PC-3 (cell line): ENCODE measurements around the gene CPT1A. TPM values are rescaled to one million over a fixed set of nuclear protein-coding genes. Genes with fewer than 3 reads are reported as not detected.

ENCODE experiments used
- ATAC-seq: fragments of 200-7000 bp; cut with Tn5 transposase; 2 replicates; pipeline ENCODE4 v1.9.1; 2020; ENCODE audit warnings: mild to moderate bottlenecking, moderate library complexity
- BruUV-seq: library from RNA; stranded (reverse); fragments of 400-500 nt; replicated peaks from 2 replicates; lab custom pipeline; 2021; lab: Mats Ljungman, UMichigan
- CTCF ChIA-PET: fragments of 300-600 bp; sonication (Branson Sonifier 250); formaldehyde crosslinking; loops from one replicate; lab custom pipeline; 2022; ENCODE audit warnings: antibody characterized with exemption; lab: Charles Lee
- POLR2A ChIA-PET: fragments of 300-600 bp; sonication (Branson Sonifier 250); formaldehyde crosslinking; loops from one replicate; lab custom pipeline; 2022; ENCODE audit warnings: antibody characterized with exemption; ENCODE audit not compliant: unreplicated experiment; lab: Charles Lee
- DNase-seq: peaks from one replicate; pipeline ENCODE4 v3.0.0-alpha.2; 2015
- H2AFZ ChIP-seq: fragments of 300-600 bp; sonication (generic); 2 replicates; pipeline ENCODE4 v1.6.0; 2016; ENCODE audit warnings: antibody characterized with exemption, low read length
- H3F3A ChIP-seq: fragments of 300-600 bp; sonication (generic); one replicate; pipeline ENCODE4 v1.6.0; 2017; ENCODE audit warnings: antibody characterized with exemption, low read length, control low read depth, mild to moderate bottlenecking; ENCODE audit not compliant: unreplicated experiment
- H3K27ac ChIP-seq: fragments of 300-600 bp; sonication (generic); 2 replicates; pipeline ENCODE4 v1.5.1; 2016; ENCODE audit warnings: mild to moderate bottlenecking, low read length
- H3K27me3 ChIP-seq: fragments of 300-600 bp; sonication (generic); 2 replicates; pipeline ENCODE4 v1.6.1; 2016; ENCODE audit warnings: low read length, mixed read lengths
- H3K36me3 ChIP-seq: fragments of 300-600 bp; sonication (generic); 2 replicates; pipeline ENCODE4 v1.6.1; 2016; ENCODE audit warnings: low read depth, mixed run types, low read length, mixed read lengths
- H3K4me1 ChIP-seq: fragments of 300-600 bp; sonication (generic); 2 replicates; pipeline ENCODE4 v1.5.1; 2016; ENCODE audit warnings: low read length; ENCODE audit not compliant: insufficient read depth
- H3K4me2 ChIP-seq: fragments of 300-600 bp; sonication (generic); 2 replicates; pipeline ENCODE4 v1.6.0; 2016; ENCODE audit warnings: low read length
- H3K4me3 ChIP-seq: fragments of 300-600 bp; sonication (generic); 2 replicates; pipeline ENCODE4 v1.5.1; 2016; ENCODE audit warnings: mild to moderate bottlenecking, low read length, mixed read lengths
- H3K79me2 ChIP-seq: fragments of 300-600 bp; sonication (generic); 2 replicates; pipeline ENCODE4 v1.6.1; 2017; ENCODE audit warnings: low read length, mixed read lengths
- H3K9ac ChIP-seq: fragments of 300-600 bp; sonication (generic); 2 replicates; pipeline ENCODE4 v1.6.0; 2016; ENCODE audit warnings: mild to moderate bottlenecking, low read length
- H3K9me2 ChIP-seq: fragments of 300-600 bp; sonication (generic); replicated peaks from 2 replicates; pipeline ENCODE4 v1.6.1; 2016; ENCODE audit warnings: mixed run types, low read length, mixed read lengths
- H3K9me3 ChIP-seq: fragments of 300-600 bp; sonication (generic); 2 replicates; pipeline ENCODE4 v1.6.1; 2016; ENCODE audit warnings: low read length, mixed read lengths
- H4K20me1 ChIP-seq: fragments of 300-600 bp; sonication (generic); 2 replicates; pipeline ENCODE4 v1.6.1; 2016; ENCODE audit warnings: low read length, mixed read lengths
- EZH2 ChIP-seq: fragments of 300-600 bp; sonication (generic); IDR thresholded peaks from one replicate; pipeline ENCODE4 v1.6.1; 2017; ENCODE audit warnings: antibody characterized with exemption, mild to moderate bottlenecking, low read length; ENCODE audit not compliant: unreplicated experiment
- EZH2phosphoT487 ChIP-seq: fragments of 300-600 bp; sonication (generic); IDR thresholded peaks from 2 replicates; pipeline ENCODE4 v1.6.1; 2018; ENCODE audit warnings: mild to moderate bottlenecking, antibody characterized with exemption, low read length, borderline replicate concordance
- intact Hi-C: fragments of 100-400 bp; cut with micrococcal nuclease; formaldehyde crosslinking; loops from 2 replicates; pipeline ENCODE4 v1.9.0; 2023
- total RNA-seq: library from RNA; depleted of rRNA; stranded (reverse); fragments of >200 nt; gene quantifications from 2 replicates; pipeline ENCODE4 v1.2.3, GENCODE V29; 2014
- TF ChIP-seq, protein P1 (sequence below): fragments of 300-600 bp; sonication (generic); conservative IDR thresholded peaks from 2 replicates; pipeline ENCODE4 v1.5.1; 2017; ENCODE audit warnings: antibody characterized with exemption, low read depth, mild to moderate bottlenecking, low read length

The CPT1A gene
- total RNA-seq, 1 experiment from 2014 or later: 38.1 TPM

DNA sequence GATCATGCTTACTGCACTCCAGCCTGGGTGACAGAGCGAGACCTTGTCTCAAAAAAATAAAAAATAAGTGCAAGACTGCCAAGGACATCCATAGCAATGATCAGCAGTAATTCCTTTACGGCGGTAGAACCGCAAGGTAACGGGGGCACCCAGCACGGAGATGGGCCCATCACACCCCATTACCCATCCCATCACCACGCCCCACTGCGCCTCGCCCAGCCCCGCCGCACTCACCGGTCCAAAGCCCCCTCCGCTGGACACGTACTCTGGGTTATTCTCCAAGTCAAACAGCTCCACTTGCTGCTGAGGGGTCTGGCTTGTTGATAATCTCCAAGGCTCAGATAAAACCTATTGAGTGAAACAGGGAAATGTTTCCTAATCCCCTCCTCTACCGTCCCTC, 81.7 kb downstream of the CPT1A start:
- no peak overlapping the region for H3K4me2 ChIP-seq
- no peak overlapping the region for H2AFZ ChIP-seq
- POLR2A ChIA-PET: no interaction called here
- H4K20me1 ChIP-seq: no peaks in the 10 kb centered on the region
- H3K4me1 ChIP-seq: no peaks in the 10 kb centered on the region
- ATAC-seq (no peak), DNase-seq (no peak)
- intact Hi-C loops: no loop called here
- TF ChIP-seq EZH2phosphoT487 (no peak), EZH2 (no peak)
- TF ChIP-seq, protein P1, sequence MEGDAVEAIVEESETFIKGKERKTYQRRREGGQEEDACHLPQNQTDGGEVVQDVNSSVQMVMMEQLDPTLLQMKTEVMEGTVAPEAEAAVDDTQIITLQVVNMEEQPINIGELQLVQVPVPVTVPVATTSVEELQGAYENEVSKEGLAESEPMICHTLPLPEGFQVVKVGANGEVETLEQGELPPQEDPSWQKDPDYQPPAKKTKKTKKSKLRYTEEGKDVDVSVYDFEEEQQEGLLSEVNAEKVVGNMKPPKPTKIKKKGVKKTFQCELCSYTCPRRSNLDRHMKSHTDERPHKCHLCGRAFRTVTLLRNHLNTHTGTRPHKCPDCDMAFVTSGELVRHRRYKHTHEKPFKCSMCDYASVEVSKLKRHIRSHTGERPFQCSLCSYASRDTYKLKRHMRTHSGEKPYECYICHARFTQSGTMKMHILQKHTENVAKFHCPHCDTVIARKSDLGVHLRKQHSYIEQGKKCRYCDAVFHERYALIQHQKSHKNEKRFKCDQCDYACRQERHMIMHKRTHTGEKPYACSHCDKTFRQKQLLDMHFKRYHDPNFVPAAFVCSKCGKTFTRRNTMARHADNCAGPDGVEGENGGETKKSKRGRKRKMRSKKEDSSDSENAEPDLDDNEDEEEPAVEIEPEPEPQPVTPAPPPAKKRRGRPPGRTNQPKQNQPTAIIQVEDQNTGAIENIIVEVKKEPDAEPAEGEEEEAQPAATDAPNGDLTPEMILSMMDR: no peak
- H3K4me3 ChIP-seq: no peak overlapping the region
- H3K27me3 ChIP-seq: no peaks in the 10 kb centered on the region
- peaks cover 31% of the 10 kb centered on the region for H3K36me3 ChIP-seq
- no peak overlapping the region for H3K9ac ChIP-seq
- BruUV-seq: no TSS peak
- no peaks in the 10 kb centered on the region for H3K79me2 ChIP-seq
- no peak overlapping the region for H3K27ac ChIP-seq
- CTCF ChIA-PET: no interaction called here
- no peaks in the 10 kb centered on the region for H3K9me2 ChIP-seq
- H3F3A ChIP-seq: no peaks in the 10 kb centered on the region
- no peaks in the 10 kb centered on the region for H3K9me3 ChIP-seq

DNA sequence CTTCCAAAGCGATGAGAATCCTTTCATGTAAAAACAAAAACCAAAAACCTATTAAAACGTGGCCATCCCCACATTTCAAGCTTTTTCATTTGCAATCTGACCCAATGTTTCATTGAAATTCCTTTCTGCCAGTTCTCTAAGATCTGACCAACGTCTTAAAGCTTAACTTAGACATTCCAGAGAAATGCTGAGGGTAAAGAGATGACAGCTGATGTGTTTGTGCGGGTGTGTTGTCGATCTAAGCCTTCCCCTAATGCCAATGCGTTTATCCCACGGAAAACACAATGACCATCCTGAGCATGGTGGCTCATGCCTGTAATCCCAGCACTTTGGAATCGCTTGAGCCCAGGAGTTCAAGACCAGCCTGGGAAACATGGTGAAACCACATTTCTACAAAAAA, 84.0 kb downstream of the CPT1A start:
- no peaks in the 10 kb centered on the region for H3K79me2 ChIP-seq
- no peaks in the 10 kb centered on the region for H3F3A ChIP-seq

DNA sequence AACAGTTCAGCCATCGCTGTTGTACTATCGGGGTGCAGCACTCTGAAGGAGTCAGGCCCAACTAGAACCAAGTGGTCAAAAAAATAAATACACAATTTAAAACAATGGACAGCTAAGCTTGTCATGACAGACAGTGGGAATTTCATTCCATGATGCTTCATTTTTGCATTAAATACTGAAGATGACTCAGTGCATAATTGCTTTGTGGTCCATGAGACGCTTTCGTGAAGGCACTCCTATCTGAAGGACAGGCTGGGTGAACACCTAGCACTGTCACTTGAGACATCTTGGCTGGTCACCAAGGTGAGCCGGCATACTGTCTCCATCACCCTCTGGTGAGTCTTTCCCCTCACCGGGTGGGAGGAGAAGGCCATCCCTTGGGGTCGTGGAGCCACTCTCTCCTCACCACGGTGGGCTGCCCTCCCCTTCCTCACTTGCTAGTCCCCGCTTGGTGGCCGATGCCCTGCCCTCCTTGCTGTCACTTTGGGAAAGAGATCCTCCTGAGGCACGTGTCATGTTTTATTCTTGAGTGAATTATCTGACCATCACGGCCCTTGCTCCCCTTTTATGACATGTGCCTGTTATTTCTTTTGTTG, 85.4 kb downstream of the CPT1A start:
- no peak overlapping the region for H3K27ac ChIP-seq
- H3K4me2 ChIP-seq: no peak overlapping the region
- TF ChIP-seq, protein P1: no peak
- TF ChIP-seq EZH2 (no peak), EZH2phosphoT487 (no peak)
- H3K9me2 ChIP-seq: no peaks in the 10 kb centered on the region
- ATAC-seq (no peak), DNase-seq (peak; percentile 55)
- no peaks in the 10 kb centered on the region for H3K79me2 ChIP-seq
- H3F3A ChIP-seq: no peaks in the 10 kb centered on the region
- no peak overlapping the region for H2AFZ ChIP-seq
- ChIA-PET CTCF (no interaction called here), POLR2A (no interaction called here)
- H3K36me3 ChIP-seq: peaks cover 25% of the 10 kb centered on the region
- no peak overlapping the region for H3K4me3 ChIP-seq
- H3K4me1 ChIP-seq: no peaks in the 10 kb centered on the region
- BruUV-seq: no TSS peak
- intact Hi-C loops: no loop called here
- no peaks in the 10 kb centered on the region for H4K20me1 ChIP-seq
- H3K27me3 ChIP-seq: no peaks in the 10 kb centered on the region
- no peak overlapping the region for H3K9ac ChIP-seq
- H3K9me3 ChIP-seq: no peaks in the 10 kb centered on the region

More for the DNA sequence above, 84.0 kb downstream of the CPT1A start:
- H3K4me3 ChIP-seq: no peak overlapping the region
- ChIA-PET POLR2A (no interaction called here), CTCF (no interaction called here)
- no peak overlapping the region for H3K9ac ChIP-seq
- H3K36me3 ChIP-seq: peaks cover 36% of the 10 kb centered on the region
- BruUV-seq: no TSS peak
- no peaks in the 10 kb centered on the region for H3K27me3 ChIP-seq
- H3K4me1 ChIP-seq: no peaks in the 10 kb centered on the region
- no peak overlapping the region for H2AFZ ChIP-seq
- H3K27ac ChIP-seq: no peak overlapping the region
- intact Hi-C loops: no loop called here
- H3K4me2 ChIP-seq: no peak overlapping the region
- no peaks in the 10 kb centered on the region for H3K9me3 ChIP-seq
- no peaks in the 10 kb centered on the region for H4K20me1 ChIP-seq
- no peak for TF ChIP-seq EZH2phosphoT487
- TF ChIP-seq, protein P1: no peak
- TF ChIP-seq EZH2: no peak
- DNase-seq (no peak), ATAC-seq (no peak)
- no peaks in the 10 kb centered on the region for H3K9me2 ChIP-seq
